Measurements from ENCODE around the gene RARB.

GRCh38 chr3:25397150-25397549 lies 30.9 kb upstream of the RARB start:
- TF ChIP-seq, protein P1, sequence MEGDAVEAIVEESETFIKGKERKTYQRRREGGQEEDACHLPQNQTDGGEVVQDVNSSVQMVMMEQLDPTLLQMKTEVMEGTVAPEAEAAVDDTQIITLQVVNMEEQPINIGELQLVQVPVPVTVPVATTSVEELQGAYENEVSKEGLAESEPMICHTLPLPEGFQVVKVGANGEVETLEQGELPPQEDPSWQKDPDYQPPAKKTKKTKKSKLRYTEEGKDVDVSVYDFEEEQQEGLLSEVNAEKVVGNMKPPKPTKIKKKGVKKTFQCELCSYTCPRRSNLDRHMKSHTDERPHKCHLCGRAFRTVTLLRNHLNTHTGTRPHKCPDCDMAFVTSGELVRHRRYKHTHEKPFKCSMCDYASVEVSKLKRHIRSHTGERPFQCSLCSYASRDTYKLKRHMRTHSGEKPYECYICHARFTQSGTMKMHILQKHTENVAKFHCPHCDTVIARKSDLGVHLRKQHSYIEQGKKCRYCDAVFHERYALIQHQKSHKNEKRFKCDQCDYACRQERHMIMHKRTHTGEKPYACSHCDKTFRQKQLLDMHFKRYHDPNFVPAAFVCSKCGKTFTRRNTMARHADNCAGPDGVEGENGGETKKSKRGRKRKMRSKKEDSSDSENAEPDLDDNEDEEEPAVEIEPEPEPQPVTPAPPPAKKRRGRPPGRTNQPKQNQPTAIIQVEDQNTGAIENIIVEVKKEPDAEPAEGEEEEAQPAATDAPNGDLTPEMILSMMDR (IDR thresholded peaks at IDR 0.05; ENCODE audit: low read depth, low read length): no peak
- TF ChIP-seq EZH2phosphoT487 (IDR thresholded peaks at IDR 0.05; ENCODE audit: low read depth): no peak
